Mucosa of rectum (tissue), 2 donors: ENCODE measurements around the gene KRT36.

Experiments
- H3K27ac ChIP-seq, 2 donors: one replicate each; pipeline ENCODE4 v1.7.0; 2013; ENCODE audit warnings: inconsistent platforms in 2 of 2, low read depth in 2 of 2, low read length in 2 of 2
- H3K27me3 ChIP-seq, 2 donors: one replicate each; pipeline ENCODE4 v1.7.0; 2013; ENCODE audit warnings: low read length in 2 of 2; ENCODE audit not compliant: control insufficient read depth in 2 of 2, insufficient read depth in 2 of 2
- H3K36me3 ChIP-seq, 2 donors: one replicate each; pipeline ENCODE4 v1.7.0; 2013; ENCODE audit warnings: low read length in 2 of 2; ENCODE audit not compliant: control insufficient read depth in 2 of 2, insufficient read depth in 2 of 2
- H3K4me1 ChIP-seq, 2 donors: one replicate each; pipeline ENCODE4 v1.7.0; 2013; ENCODE audit warnings: low read length in 2 of 2, mild to moderate bottlenecking in 1 of 2; ENCODE audit not compliant: control insufficient read depth in 2 of 2, insufficient read depth in 2 of 2
- H3K4me3 ChIP-seq, 2 donors: one replicate each; pipeline ENCODE4 v1.7.0; 2013; ENCODE audit warnings: low read length in 2 of 2
- H3K9ac ChIP-seq, 2 donors: one replicate each; pipeline ENCODE4 v1.7.0; 2013; ENCODE audit warnings: low read length in 2 of 2, low read depth in 1 of 2, mild to moderate bottlenecking in 1 of 2
- H3K9me3 ChIP-seq, 2 donors: one replicate each; pipeline ENCODE4 v1.7.0; 2013; ENCODE audit warnings: low read length in 2 of 2; ENCODE audit not compliant: control insufficient read depth in 2 of 2
- donor health status: healthy.
- donor health status: Normal muscosa, but diverticular disease.

The KRT36 gene

GRCh38 chr17:41489531-41489930, at the start of gene KRT36:
KRT36 (minus strand) TSS chr17:41489910; CDS start chr17:41489864, 46 bp downstream.
- H3K27ac ChIP-seq: peak within 1 kb of the TSS in 1 of 2 donors; percentile 53
- no peaks in the 10 kb centered on the region for H3K36me3 ChIP-seq
- peak within 1 kb of the TSS in 1 of 2 donors; percentile 26 for H3K9ac ChIP-seq
- H3K9me3 ChIP-seq: no peaks in the 10 kb centered on the region
- H3K4me1 ChIP-seq: peaks cover 20 to 43% of the 10 kb centered on the region in 2 donors
- no peaks in the 10 kb centered on the region for H3K27me3 ChIP-seq
- peak within 1 kb of the TSS in 1 of 2 donors; percentile 14 for H3K4me3 ChIP-seq

DNA sequence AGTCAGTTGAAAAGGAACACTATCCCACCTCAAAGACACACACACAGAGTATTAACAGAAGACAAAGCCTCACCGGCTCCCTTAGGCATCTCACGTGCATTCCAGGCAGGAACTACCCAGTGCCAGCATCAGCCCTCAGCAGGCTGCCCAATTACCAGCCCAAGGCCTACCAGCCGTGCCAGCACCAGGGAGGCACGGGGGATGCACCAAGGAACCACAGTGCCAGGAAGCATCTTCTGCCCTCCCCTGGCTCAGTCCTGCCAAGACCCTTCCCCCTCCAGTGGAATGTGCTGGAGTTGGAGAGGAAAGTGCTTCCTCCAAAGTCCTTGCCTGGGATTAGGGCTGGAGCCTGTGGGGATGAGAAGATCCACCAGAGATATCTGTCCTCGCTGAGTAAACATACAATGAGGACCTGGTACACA, 49.4 kb upstream of the KRT36 start:
- H3K9me3 ChIP-seq: no peaks in the 10 kb centered on the region
- H3K4me3 ChIP-seq: no peak overlapping the region
- no peak overlapping the region for H3K9ac ChIP-seq
- peaks cover 7 to 12% of the 10 kb centered on the region in 2 donors for H3K4me1 ChIP-seq
- no peak overlapping the region for H3K27ac ChIP-seq
- H3K36me3 ChIP-seq: no peaks in the 10 kb centered on the region
- H3K27me3 ChIP-seq: no peaks in the 10 kb centered on the region

DNA sequence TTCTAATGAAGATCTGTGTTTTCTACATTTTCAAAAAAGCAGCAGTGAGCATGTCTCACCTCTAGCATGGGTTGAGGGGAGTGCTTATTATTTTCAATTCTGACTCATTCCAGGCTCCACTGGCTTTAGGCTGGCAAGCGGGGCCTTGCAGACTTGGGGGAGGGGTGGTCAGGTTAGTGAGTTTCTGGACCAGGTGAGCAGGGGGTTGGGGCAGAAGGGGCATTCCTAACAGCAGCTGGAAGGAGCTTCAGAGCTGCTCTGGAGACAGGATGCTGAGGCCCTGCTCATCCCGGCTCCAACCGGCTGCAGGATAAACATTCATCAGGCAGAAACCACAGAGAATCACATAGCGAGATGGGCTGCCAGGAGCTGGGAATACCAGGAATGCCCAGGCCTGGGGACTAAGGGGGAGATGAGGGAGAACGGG, 48.9 kb upstream of the KRT36 start:
- H3K4me1 ChIP-seq: peaks cover 7 to 12% of the 10 kb centered on the region in 2 donors
- no peaks in the 10 kb centered on the region for H3K9me3 ChIP-seq
- H3K27me3 ChIP-seq: no peaks in the 10 kb centered on the region
- H3K4me3 ChIP-seq: no peak overlapping the region
- H3K36me3 ChIP-seq: no peaks in the 10 kb centered on the region
- H3K27ac ChIP-seq: no peak overlapping the region
- no peak overlapping the region for H3K9ac ChIP-seq

- no peak overlapping the region for H3K4me3 ChIP-seq
- no peaks in the 10 kb centered on the region for H3K27me3 ChIP-seq
- peaks cover 7 to 10% of the 10 kb centered on the region in 2 donors for H3K4me1 ChIP-seq
- no peaks in the 10 kb centered on the region for H3K36me3 ChIP-seq
- H3K27ac ChIP-seq: no peak overlapping the region
- H3K9ac ChIP-seq: no peak overlapping the region
- H3K9me3 ChIP-seq: no peaks in the 10 kb centered on the region
These were observed 48.3 kb upstream of the KRT36 start for GRCh38 chr17:41537990-41538389.

- Histone ChIP-seq H3K27me3 (no peaks in the 10 kb centered on the region), H3K9me3 (no peaks in the 10 kb centered on the region), H3K27ac (no peak overlapping the region)
These were observed 47.9 kb upstream of the KRT36 start for GRCh38 chr17:41537614-41537954.

GRCh38 chr17:41536741-41537613, 47.3 kb upstream of the KRT36 start:
- Histone ChIP-seq H3K4me3 (no peak overlapping the region), H3K27ac (no peak overlapping the region), H3K9ac (no peak overlapping the region), H3K27me3 (no peaks in the 10 kb centered on the region), H3K36me3 (no peaks in the 10 kb centered on the region), H3K9me3 (no peaks in the 10 kb centered on the region), H3K4me1 (peaks cover 6 to 7% of the 10 kb centered on the region in 2 donors)

More at GRCh38 chr17:41537614-41537954, 47.9 kb upstream of the KRT36 start:
- H3K9ac ChIP-seq: no peak overlapping the region
- H3K4me1 ChIP-seq: peaks cover 6 to 7% of the 10 kb centered on the region in 2 donors
- H3K4me3 ChIP-seq: no peak overlapping the region
- H3K36me3 ChIP-seq: no peaks in the 10 kb centered on the region

GRCh38 chr17:41535764-41536481, 46.2 kb upstream of the KRT36 start:
- Histone ChIP-seq H3K4me1 (peaks cover 7 to 9% of the 10 kb centered on the region in 2 donors), H3K36me3 (no peaks in the 10 kb centered on the region), H3K27me3 (no peaks in the 10 kb centered on the region), H3K9me3 (no peaks in the 10 kb centered on the region), H3K4me3 (no peak overlapping the region), H3K9ac (no peak overlapping the region), H3K27ac (no peak overlapping the region)

DNA sequence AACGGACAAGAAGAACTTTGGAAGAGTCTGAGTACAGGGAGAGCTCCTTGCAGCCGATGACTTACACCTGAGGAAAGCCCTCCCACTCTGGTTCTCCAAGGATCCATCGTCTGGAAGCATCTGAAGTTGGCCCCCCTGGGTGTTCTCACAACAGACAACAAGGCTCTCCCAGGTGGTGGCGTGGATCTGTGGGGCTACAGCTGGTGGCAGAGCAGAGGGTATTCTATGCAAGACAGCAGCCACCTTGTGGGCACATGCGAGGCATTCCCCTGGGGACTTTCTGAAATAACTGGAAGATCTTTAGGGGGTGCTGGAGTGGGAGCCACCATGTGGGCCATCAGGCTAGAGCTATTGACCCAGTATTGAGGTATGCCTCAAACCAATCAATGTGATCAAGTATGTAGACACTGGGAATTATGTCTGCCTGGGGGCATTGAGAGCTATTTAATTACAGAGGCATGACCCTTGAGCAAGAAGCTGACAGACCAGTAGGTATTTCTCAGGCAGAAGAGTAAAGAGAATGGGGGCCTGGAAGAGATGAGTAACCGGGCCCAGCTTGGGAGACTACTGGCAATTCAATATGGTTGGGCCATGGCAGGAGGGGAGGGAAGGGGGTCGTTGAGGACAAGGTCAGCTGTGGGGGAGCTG, 45.3 kb upstream of the KRT36 start:
- Histone ChIP-seq H3K4me3 (no peak overlapping the region), H3K27me3 (peaks cover 0 to 1% of the 10 kb centered on the region in 2 donors), H3K27ac (no peak overlapping the region), H3K9ac (no peak overlapping the region), H3K36me3 (no peaks in the 10 kb centered on the region), H3K9me3 (no peaks in the 10 kb centered on the region), H3K4me1 (peaks cover 7 to 18% of the 10 kb centered on the region in 2 donors)

DNA sequence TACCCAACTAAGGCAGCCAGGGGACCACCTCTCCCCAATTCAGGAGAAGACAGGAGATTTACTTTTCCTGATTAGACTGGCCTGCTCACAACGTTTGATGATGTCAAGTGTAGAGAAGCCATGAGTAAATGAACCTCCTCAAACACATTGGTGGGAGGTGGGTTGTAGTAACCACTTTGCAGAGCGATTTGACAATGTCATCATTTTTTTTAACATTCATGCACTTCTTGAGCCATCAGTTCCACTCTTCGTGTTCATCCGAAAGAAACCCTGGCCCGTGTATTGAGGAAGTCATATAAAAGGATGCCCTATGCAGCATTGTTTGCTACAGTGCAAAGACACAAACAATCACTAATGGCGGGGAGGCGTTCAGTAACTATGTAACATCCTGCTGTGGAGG, 43.9 kb upstream of the KRT36 start:
- Histone ChIP-seq H3K9me3 (no peaks in the 10 kb centered on the region), H3K4me3 (no peak overlapping the region), H3K27me3 (peaks cover 0 to 7% of the 10 kb centered on the region in 2 donors)

More for the DNA sequence above, 43.9 kb upstream of the KRT36 start:
- no peaks in the 10 kb centered on the region for H3K36me3 ChIP-seq
- no peak overlapping the region for H3K9ac ChIP-seq
- no peak overlapping the region for H3K27ac ChIP-seq
- peaks cover 16 to 30% of the 10 kb centered on the region in 2 donors for H3K4me1 ChIP-seq
